Left cardiac atrium (tissue), 4 donors: ENCODE results near the gene MACROD2. TPM values are rescaled to one million over a fixed set of nuclear protein-coding genes. Genes with fewer than 3 reads are reported as not detected.
"Not testable (repeated sequence)": the region's sequence is repeated elsewhere in the genome, so short reads cannot be mapped to it uniquely, and the experiment has no call there.

Experiments
- ATAC-seq, 2 donors: fragments of 200-7000 bp; cut with Tn5 transposase; one replicate each; pipeline ENCODE4 v1.9.1; 2020; ENCODE audit warnings: mild to moderate bottlenecking in 2 of 2, moderate library complexity in 2 of 2
- DNase-seq: peaks from one replicate; pipeline ENCODE4 v3.0.0-alpha.2; 2020
- intact Hi-C, 2 donors: fragments of 100-400 bp; cut with DNase I; formaldehyde crosslinking; loops; one replicate each; pipeline versions ENCODE4 v1.14.1 to v1.15.1; 2022 to 2023
- total RNA-seq, 2 donors: library from RNA; stranded (reverse); fragmentation: NEBNext Ultra II Directional; extraction: Animal tissue kit (Norgen Biotek cat#: 25700); gene quantifications; one replicate each; pipeline ENCODE4 v1.2.1, GENCODE V29; 2021
- donor health status: DM: no; HTN: yes; CAD: no.
- donor health status: DM: no; HTN: yes; CAD: no; lungs with severe emphysema.
- donor health status: DM: yes; HTN: yes; CAD: no.
- donor health status: Dilated cardiomyopathy.

MACROD2 gene
- total RNA-seq, 2 donors from 2014 or later = 1.3 to 2.6 TPM

DNA sequence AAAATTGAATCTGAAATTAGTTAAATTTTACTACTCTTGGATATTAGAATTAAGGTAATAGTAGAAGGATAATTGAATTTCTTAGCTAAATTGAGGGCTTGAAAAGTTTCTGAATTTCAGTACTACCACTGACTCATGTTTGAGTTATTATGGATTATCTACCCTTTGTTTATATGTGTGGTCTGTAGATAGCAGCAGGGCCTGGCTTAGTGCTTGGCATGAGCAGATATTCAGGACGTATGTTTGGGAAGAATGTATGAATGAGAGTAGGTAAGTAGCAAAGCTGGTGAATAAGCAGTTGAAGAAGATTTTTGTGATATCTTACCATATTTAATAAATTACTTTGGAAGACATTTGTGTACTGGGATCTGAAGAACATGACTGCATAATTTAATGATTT lies 152.7 kb downstream of the MACROD2 start:
- ATAC-seq (no peak), DNase-seq (no peak)
- intact Hi-C loops = no loop called here

DNA sequence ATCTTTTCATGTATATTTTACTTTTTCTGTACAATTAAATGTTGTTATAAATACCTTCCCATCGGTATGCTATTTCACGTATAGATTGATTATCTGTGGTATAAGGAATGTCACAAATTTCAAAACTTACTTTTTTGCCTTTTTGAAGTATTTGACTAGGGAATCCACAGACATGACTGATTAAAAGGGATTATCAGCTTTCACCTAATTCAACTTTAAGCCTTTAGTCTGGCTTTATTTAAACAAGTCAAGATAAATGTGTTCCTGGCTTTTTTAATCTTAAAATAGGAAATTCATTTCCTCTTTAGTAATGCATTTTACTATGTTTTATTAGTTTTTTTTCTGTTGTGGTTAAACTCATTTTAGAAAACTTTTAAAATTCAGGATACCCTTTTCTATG lies 160.0 kb downstream of the MACROD2 start:
- intact Hi-C loops = no loop called here
- ATAC-seq (no peak), DNase-seq (no peak)

DNA sequence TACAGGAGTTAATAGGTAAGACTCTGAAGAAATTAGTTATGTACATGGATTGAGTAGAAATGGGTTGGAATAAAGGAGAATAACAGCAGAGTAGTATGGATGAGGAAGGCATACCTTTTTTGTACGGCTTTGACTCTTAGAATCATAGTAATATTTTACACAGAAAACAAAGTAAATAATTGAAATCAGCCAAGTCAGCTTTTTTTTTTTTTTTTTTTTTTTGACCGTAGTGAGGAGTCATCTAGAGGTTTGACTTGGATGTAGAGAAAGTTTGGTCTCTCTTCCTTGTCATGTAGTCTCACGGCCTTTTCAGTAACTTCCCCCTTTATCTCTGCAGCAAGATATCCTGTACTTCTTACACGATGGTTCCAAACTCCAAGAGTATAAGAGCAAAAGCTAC lies 183.2 kb downstream of the MACROD2 start:
- DNase-seq (no peak), ATAC-seq (no peak)
- intact Hi-C loops = no loop called here

DNA sequence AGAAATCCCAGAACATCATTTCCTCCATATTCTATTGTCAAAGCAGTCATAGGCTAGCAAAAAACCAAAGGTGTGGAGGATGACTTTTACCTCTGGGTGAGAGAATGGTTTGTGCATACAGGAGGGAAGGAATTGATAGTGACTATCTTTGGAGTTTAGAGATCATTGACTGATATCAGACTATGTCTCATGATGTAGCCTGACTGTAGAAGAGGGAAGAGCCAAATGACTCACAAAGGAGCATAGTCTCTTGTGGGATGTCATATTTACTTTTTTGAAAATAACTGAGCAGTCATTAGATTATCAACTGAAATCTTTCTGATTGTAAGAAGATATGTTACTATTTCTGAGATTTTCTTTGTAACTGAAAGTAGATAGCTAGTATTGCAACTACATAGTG lies 183.6 kb downstream of the MACROD2 start:
- DNase-seq (no peak), ATAC-seq (no peak)
- intact Hi-C loops = no loop called here

DNA sequence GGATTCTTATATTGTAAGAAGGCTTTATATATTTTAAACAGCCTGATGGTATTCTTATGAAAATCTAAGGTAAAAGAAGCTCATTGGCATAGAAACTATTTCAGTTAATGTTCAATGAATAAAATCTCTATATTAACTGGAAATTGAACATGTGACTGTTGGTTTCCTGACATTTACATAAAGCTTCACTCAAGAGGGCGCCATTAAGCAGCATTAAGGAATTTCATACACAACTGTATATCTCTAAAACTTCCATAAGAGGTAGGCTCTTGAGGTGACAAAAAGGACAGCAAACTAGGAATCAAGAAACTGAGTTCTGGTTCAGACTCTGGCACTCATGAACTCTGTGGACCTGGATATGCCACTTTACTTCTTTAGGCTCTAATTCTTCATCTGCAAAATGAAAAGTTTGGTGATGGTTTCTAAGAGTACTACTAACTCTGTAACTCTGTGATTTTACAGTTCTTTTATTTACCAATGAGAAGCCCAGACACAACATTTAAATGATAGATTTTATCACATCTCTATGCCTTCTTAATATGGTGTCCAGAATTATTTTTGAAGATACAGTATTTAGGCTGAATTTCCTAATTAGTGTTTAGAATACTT lies 194.6 kb downstream of the MACROD2 start:
- intact Hi-C loops = no loop called here
- ATAC-seq = no peak
- no peak for DNase-seq

DNA sequence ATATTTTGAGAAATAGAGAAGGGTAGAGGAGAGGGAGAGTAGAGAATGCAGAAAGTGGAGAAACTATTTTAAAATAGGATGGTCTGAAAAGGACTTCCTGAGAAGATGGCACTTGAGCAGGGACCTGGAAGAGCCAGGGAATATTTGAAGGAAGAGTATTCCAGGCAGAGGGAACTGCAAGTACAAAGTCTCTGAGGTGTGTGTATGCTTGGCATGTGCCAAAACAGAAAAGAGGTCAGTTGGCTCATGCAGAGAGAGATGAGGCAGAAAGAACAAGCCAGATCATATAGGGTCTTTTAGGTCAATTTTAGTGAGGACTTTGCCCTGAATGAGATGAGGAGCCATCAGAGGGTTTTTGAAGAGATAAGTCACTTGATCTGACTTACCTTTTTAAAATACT lies 196.2 kb downstream of the MACROD2 start:
- intact Hi-C loops = no loop called here
- DNase-seq = no peak
- no peak for ATAC-seq

DNA sequence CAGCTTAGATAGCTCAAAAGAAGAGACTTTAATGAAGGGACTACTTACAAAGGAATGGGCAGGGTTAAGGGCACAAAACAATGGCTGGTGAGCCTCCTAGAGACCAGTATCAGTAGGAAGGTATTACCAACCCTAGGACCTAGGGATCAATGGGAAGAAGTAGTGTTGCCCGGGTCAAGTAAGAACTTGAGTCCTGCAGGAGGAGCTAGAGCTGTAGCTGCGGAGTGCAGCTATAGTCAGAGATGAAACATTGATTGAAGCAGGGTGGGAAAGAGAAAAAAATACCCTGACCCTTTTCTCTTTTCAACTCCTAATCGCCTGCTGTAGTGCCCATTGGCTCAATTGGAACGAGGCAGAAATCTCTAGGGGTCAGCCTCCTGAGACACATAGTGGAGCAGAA lies 198.1 kb downstream of the MACROD2 start:
- no peak for DNase-seq
- ATAC-seq = no peak
- intact Hi-C loops = no loop called here

DNA sequence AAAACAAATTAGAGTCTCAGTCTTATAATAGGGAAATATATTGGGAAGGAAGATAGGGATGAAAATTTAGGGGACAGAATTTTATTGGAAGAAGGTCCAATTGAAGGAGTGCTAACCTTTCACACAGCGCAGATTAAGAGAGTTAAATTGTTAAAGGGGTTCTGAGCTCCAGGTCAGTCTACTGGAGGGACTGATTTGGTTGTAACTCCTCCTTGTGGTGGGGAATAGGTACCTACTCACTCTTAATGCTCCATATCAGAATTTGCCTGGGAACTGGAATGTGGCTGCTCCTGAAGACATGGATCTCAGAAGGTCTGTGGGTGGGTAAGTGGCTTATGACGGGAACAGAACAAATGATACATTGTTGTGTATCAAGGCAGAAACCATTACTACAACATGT lies 198.6 kb downstream of the MACROD2 start:
- intact Hi-C loops = no loop called here
- DNase-seq = no peak
- no peak for ATAC-seq

DNA sequence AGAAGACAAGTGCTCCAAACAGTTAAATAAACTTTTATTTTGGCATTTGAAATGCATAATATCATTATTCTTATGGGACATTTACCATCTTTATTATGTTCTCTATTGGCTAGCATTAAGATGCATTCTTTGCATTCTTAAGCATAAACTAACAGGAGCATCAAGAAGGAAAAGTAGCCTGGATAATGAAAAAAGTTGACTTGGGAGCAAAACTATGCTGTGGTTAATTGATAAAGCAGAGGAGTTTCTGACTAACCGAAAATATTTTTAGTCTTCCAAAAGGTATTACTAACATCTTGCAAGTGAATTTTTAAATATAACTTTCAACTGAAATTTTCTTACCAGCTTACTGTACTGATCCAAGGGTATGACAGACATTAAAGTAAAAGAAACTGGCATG lies 201.8 kb downstream of the MACROD2 start:
- intact Hi-C loops = no loop called here
- no peak for ATAC-seq

DNA sequence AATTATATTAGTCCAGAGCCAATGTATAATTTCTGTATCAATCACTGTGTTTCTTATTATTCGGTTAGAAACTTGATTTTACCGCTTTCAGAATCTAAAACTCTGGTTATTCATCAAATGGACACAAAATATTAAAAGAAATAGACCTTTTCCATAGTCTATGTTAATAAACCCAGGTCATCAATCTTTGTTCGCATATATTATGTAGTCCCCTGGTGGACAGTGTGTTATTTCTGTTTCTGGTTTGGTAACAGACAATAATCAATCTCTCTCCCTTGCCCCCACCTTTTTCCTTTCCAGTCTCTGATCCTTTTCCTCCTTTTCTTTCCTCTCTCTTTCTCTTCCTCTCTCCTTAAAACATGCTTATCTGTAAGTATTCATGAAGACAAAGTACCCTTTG lies 203.1 kb downstream of the MACROD2 start:
- no peak for DNase-seq
- ATAC-seq = no peak
- intact Hi-C loops = no loop called here

More for the DNA sequence above, 201.8 kb downstream of the MACROD2 start:
- DNase-seq = no peak

DNA sequence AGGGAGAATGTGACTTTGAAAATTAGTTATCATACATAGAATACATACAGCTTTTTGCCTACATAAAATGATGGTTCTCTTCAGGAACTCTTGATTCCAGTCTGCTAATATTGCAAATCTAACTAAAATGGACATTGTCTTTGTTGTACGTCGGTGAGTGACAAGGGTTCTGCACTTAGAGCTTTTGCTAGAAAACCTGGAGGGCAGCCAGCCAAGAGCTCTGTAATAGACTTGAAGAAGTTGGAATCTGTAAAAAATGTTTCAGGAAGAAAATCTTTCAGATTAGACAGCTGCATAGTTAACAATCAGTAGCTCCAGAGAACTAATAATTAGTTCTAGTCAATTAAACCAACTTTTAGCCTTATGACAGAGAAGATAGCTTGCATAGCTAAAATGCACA lies 203.8 kb downstream of the MACROD2 start:
- DNase-seq (no peak), ATAC-seq (no peak)
- intact Hi-C loops = no loop called here

DNA sequence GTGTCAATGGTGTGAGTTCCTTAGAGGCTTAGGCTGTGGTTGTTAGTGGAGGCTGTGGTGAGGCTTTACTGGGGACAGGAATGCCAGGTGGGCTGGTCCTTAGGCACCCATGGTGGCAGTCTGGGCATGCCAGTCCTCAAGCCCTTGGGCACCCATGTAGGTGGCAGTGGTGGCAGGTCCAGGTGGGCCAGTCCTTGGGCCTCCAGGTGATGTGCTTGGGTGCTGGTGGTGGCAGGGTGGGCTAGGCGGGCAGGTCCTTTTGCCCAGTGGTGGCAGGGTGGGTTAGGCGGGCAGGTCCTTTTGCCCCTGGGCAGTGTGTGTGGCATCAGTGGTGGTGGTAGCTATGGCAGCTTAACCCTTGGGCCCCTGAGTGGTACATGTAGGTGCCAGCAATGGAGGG lies 208.3 kb downstream of the MACROD2 start:
- DNase-seq (no peak), ATAC-seq (no peak)

DNA sequence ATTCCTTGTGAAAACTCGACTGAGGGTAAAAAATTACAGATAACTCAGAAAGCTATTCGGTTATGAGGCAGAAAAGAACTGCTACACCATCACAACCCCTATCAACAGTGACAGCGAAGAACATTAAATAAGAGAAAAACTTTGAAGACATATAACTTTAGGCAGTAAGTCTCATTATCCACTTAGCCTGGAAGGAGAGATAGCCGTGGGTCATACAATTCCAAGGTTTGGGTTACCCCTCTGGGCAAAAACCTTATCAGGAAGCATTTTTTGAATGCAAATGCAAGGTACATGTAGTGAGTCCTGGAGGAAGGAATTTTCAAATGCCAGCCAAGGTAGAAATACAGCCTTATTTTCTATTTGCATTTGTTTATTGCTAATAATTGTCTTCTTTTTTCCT lies 212.3 kb downstream of the MACROD2 start:
- no peak for DNase-seq
- no peak for ATAC-seq
- intact Hi-C loops = no loop called here

More for the DNA sequence above, 208.3 kb downstream of the MACROD2 start:
- intact Hi-C loops = no loop called here

DNA sequence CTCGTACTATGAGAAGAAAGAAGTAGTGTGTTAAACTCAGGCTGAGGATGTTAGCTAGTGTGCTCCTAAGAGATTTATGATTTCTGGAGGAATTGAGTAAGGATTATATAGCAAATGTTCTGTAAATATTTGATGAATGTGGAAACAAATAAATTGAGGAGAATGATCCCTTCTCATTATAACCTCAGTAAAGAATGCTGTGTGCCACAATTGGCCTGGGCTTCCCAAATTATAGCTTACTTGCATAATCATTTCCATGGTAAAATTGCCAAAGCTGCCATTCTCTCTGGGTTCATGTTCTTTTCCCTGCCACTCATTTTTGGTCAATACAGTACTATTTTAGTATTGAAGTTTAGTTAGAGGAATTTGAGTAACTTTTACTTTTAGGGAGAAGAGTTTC lies 213.6 kb downstream of the MACROD2 start:
- ATAC-seq (no peak), DNase-seq (no peak)
- intact Hi-C loops = no loop called here

DNA sequence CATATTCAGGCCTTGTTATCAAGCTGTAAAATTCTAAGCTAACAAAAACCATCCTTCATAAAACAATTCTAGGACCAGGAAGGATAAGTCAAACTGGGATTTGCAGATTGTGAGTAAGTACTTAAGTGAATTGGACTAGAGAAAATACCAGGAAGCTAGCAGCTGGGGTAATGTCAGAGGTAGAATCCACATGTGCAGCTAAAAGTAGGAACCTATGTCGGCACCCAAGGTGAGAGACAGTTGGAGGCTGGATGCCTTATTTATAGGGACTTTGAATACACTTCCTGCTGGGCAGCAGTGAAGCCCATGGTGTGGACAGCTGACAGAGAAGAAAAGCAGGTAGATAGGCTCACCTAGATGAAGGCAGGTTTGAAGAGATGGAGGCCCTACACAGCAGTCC lies 214.8 kb downstream of the MACROD2 start:
- no peak for DNase-seq
- no peak for ATAC-seq
- intact Hi-C loops = no loop called here

DNA sequence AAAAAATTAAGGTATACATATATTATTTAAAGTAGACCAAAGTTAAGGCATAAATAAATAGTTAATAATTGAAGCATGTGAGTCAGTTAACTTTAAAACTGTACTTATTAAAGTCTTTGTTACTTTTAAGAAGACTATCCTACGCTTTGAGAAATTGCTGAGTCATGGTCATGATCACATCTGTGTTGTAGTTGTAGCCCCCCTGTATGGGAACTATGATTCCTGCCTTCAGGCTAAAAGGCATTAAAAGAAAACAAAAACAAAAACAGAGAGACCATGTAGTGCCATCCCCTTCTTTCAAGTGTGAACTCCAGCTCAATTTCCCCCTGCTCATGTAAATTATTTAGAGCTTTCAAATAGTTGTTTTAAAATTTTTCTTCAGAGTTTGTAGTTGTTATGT lies 218.7 kb downstream of the MACROD2 start:
- intact Hi-C loops = no loop called here
- DNase-seq = no peak
- no peak for ATAC-seq

DNA sequence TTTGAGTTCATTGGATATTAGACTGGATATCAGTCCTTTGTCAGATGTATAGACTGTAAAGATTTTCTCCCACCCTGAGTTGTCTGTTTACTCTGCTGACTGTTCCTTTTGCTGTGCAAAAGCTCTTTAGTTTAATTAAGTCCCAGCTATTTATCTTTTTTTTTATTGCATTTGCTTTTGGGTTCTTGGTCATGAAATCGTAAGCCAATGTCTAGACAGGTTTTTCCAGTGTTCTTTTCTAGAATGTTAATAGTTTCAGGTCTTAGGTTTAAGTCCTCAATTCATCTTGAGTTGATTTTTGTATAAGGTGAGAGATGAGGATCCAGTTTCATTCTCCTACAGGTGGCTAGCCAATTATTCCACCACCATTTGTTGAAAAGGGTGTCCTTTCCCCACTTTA lies 220.6 kb downstream of the MACROD2 start:
- intact Hi-C loops, ATAC-seq: not testable (repeated sequence)

DNA sequence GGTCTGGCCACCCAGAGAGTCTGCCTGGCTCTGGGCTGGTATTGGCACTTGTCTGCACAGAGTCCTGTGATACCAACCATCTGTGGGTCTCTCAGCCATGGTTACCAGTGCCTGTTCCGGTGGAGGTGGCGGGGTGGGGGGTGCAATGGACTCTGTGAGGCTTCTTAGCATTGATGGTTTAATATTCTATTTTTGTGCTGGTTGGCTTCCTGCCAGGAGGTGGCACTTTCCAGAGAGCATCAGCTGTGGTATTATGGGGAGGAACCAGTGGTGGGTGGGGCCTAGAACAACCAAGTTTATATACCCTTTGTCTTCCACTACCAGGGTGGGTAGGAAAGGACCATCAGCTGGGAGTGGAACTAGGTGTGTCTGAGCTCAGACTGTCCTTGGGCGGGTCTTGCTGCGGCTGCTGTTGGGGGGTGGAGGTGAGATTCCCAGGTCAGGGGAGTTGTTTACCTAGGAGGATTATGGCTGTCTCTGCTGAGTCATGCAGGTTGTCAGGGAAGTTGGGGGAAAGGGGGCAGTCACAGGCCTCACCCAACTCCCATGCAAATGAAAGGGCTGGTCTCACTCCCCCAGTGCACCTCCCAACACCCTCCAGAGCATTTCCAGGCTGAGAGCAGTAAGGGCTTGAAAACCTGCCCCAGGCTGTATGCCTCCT lies 224.6 kb downstream of the MACROD2 start:
- DNase-seq (no peak), ATAC-seq (no peak)
- intact Hi-C loops = no loop called here

More for the DNA sequence above, 220.6 kb downstream of the MACROD2 start:
- DNase-seq = not testable (repeated sequence)

DNA sequence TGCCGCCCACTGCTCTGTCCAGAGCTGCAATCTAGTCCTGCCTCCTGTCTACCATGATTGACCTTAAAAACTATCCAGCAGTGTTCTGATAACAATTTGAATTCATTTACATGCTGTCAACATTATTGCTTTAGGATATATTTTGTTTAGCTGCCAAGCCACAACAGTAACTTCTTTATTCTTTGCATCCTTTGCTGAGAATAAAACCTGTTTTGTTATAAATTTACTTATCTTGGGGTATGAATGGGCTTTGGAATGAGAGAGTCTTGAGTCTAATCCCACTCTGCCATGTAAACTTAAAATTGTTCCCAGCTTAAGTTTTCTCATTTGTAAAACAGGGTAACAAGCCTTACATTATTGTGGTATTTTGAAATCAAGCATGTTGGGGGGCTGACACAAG lies 225.7 kb downstream of the MACROD2 start:
- ATAC-seq = no peak
- DNase-seq = no peak
- intact Hi-C loops = no loop called here

DNA sequence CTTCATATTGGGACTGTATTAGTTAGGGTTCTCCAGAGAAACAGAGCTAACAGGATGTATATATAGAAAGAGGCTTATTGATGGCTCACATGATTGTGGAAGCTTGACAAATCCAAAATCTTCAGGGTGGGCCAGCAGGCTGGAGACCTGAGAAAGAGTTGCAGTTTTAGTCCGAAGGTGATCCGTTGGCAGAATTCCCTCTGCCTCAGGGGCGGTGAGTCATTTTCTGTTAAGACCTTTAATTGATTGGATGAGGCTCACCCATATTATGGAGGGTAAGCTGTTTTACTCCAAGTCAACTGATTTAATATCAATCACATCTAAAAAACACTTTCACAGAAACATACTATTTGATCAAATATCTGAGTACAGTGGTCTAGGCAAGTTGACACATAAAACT lies 228.5 kb downstream of the MACROD2 start:
- DNase-seq (no peak), ATAC-seq (no peak)
- intact Hi-C loops = no loop called here
